ENCODE data around the gene ANO7. TPM values are rescaled to one million over a fixed set of nuclear protein-coding genes. Genes with fewer than 3 reads are reported as not detected.

The ANO7 gene
- total and polyA plus RNA-seq, 2 of the 13 experiments (the other 11 are each of a cell fraction or from before 2014, with no cell fraction given) = 4.1 to 4.9 TPM

DNA sequence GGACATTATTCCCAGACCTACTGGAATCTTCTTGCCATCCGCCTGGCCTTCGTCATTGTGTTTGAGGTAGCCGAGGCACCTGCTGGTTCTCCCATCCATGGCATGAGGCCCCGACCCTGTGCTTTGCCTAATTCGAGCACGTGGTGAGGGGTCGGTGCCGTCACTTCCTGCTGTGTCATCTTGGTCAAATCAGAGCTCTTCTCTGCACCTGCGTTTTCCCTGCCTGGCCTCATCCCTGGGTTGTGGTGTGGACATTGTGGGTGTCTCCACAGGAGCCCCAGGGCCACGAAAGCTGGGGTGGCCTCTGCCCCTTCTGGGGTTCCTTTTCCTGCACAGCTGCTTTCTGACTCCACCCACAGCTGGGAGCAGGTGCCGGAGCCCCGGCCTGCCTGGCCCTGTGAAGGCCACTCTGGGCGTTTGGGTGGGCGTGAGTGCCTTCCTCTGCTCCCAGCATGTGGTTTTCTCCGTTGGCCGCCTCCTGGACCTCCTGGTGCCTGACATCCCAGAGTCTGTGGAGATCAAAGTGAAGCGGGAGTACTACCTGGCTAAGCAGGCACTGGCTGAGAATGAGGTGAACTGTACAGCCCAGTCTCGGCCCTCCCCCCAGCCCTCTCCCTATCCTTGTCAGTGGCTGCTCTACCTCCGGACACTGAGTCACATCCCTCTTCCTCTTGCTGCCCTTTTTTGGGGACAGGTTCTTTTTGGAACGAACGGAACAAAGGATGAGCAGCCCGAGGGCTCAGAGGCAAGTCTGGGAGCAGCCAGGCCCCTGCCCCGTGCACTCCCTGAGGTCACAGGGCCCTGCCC, 34.9 kb downstream of the ANO7 start (continued):
- TF ChIP-seq, protein P1, sequence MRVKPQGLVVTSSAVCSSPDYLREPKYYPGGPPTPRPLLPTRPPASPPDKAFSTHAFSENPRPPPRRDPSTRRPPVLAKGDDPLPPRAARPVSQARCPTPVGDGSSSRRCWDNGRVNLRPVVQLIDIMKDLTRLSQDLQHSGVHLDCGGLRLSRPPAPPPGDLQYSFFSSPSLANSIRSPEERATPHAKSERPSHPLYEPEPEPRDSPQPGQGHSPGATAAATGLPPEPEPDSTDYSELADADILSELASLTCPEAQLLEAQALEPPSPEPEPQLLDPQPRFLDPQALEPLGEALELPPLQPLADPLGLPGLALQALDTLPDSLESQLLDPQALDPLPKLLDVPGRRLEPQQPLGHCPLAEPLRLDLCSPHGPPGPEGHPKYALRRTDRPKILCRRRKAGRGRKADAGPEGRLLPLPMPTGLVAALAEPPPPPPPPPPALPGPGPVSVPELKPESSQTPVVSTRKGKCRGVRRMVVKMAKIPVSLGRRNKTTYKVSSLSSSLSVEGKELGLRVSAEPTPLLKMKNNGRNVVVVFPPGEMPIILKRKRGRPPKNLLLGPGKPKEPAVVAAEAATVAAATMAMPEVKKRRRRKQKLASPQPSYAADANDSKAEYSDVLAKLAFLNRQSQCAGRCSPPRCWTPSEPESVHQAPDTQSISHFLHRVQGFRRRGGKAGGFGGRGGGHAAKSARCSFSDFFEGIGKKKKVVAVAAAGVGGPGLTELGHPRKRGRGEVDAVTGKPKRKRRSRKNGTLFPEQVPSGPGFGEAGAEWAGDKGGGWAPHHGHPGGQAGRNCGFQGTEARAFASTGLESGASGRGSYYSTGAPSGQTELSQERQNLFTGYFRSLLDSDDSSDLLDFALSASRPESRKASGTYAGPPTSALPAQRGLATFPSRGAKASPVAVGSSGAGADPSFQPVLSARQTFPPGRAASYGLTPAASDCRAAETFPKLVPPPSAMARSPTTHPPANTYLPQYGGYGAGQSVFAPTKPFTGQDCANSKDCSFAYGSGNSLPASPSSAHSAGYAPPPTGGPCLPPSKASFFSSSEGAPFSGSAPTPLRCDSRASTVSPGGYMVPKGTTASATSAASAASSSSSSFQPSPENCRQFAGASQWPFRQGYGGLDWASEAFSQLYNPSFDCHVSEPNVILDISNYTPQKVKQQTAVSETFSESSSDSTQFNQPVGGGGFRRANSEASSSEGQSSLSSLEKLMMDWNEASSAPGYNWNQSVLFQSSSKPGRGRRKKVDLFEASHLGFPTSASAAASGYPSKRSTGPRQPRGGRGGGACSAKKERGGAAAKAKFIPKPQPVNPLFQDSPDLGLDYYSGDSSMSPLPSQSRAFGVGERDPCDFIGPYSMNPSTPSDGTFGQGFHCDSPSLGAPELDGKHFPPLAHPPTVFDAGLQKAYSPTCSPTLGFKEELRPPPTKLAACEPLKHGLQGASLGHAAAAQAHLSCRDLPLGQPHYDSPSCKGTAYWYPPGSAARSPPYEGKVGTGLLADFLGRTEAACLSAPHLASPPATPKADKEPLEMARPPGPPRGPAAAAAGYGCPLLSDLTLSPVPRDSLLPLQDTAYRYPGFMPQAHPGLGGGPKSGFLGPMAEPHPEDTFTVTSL (CRISPR knock-in tag; IDR thresholded peaks at IDR 0.05; ENCODE audit: borderline replicate concordance) = 0 out of 2 replicates have a peak, but pooled peaks have one; percentile 14
- TF ChIP-seq, protein P2, sequence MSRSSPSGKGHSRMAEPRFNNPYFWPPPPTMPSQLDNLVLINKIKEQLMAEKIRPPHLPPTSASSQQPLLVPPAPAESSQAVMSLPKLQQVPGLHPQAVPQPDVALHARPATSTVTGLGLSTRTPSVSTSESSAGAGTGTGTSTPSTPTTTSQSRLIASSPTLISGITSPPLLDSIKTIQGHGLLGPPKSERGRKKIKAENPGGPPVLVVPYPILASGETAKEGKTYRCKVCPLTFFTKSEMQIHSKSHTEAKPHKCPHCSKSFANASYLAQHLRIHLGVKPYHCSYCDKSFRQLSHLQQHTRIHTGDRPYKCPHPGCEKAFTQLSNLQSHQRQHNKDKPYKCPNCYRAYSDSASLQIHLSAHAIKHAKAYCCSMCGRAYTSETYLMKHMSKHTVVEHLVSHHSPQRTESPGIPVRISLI (CRISPR knock-in tag; IDR thresholded peaks at IDR 0.05; ENCODE audit: borderline replicate concordance) = no peak
- TF ChIP-seq, protein P3, sequence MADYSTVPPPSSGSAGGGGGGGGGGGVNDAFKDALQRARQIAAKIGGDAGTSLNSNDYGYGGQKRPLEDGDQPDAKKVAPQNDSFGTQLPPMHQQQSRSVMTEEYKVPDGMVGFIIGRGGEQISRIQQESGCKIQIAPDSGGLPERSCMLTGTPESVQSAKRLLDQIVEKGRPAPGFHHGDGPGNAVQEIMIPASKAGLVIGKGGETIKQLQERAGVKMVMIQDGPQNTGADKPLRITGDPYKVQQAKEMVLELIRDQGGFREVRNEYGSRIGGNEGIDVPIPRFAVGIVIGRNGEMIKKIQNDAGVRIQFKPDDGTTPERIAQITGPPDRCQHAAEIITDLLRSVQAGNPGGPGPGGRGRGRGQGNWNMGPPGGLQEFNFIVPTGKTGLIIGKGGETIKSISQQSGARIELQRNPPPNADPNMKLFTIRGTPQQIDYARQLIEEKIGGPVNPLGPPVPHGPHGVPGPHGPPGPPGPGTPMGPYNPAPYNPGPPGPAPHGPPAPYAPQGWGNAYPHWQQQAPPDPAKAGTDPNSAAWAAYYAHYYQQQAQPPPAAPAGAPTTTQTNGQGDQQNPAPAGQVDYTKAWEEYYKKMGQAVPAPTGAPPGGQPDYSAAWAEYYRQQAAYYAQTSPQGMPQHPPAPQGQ (CRISPR knock-in tag; IDR thresholded peaks at IDR 0.05; ENCODE audit: borderline replicate concordance) = no peak
- 0 out of 2 replicates have a peak, but pooled peaks have one; percentile 34 for TF ChIP-seq ZNF724P (CRISPR knock-in tag; IDR thresholded peaks at IDR 0.05; ENCODE audit: borderline replicate concordance)
- no peak for TF ChIP-seq SRSF9 (IDR thresholded peaks at IDR 0.05; ENCODE audit: borderline replicate concordance, insufficient read depth, low read depth, low read length, poor library complexity, severe bottlenecking)
- TF ChIP-seq ZNF660 (CRISPR knock-in tag; IDR thresholded peaks at IDR 0.05; ENCODE audit: borderline replicate concordance, low read depth) = no peak
- no peak for TF ChIP-seq CBX1 (IDR thresholded peaks at IDR 0.05; ENCODE audit: low read depth)
- TF ChIP-seq ZNF777 (CRISPR knock-in tag; IDR thresholded peaks at IDR 0.05) = no peak
- TF ChIP-seq ZNF350 (CRISPR knock-in tag; IDR thresholded peaks at IDR 0.05; ENCODE audit: borderline replicate concordance, low read depth) = no peak
- no peak; the same call in 1 of the 2 replicates for TF ChIP-seq RARA (CRISPR knock-in tag; IDR thresholded peaks at IDR 0.05)
- 0 out of 2 replicates have a peak, but pooled peaks have one; percentile 11 for TF ChIP-seq ZNF160 (CRISPR knock-in tag; IDR thresholded peaks at IDR 0.05)
- TF ChIP-seq NFRKB (IDR thresholded peaks at IDR 0.05) = no peak
- TF ChIP-seq, protein P4, sequence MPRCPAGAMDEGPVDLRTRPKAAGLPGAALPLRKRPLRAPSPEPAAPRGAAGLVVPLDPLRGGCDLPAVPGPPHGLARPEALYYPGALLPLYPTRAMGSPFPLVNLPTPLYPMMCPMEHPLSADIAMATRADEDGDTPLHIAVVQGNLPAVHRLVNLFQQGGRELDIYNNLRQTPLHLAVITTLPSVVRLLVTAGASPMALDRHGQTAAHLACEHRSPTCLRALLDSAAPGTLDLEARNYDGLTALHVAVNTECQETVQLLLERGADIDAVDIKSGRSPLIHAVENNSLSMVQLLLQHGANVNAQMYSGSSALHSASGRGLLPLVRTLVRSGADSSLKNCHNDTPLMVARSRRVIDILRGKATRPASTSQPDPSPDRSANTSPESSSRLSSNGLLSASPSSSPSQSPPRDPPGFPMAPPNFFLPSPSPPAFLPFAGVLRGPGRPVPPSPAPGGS (CRISPR knock-in tag; IDR thresholded peaks at IDR 0.05) = no peak; the same call in 1 of the 2 replicates
- TF ChIP-seq ASH2L (IDR thresholded peaks at IDR 0.05; ENCODE audit: insufficient read length, low read depth, low read length) = no peak
- TF ChIP-seq ZNF557 (CRISPR knock-in tag; IDR thresholded peaks at IDR 0.05) = no peak; the same call in 1 of the 2 replicates
- no peak for TF ChIP-seq RAD21 (CRISPR knock-in tag; IDR thresholded peaks at IDR 0.05)
- no peak for TF ChIP-seq KDM5A (IDR thresholded peaks at IDR 0.05; ENCODE audit: borderline replicate concordance, low read length)
- TF ChIP-seq ZNF205 (CRISPR knock-in tag; IDR thresholded peaks at IDR 0.05) = no peak
